Measurements from ENCODE around the gene PDLIM4.

The PDLIM4 gene

GRCh38 chr5:132319975-132320374 lies 62.5 kb downstream of the PDLIM4 start:
- H3K4me3 ChIP-seq (ENCODE audit: low read length) = no peak overlapping the region
- H3K9ac ChIP-seq (ENCODE audit: low read length) = no peak overlapping the region
- peaks cover 5% of the 10 kb centered on the region for H3K4me1 ChIP-seq (ENCODE audit: control insufficient read depth, insufficient read depth, low read length)
- no peaks in the 10 kb centered on the region for H3K9me3 ChIP-seq (ENCODE audit: control insufficient read depth, low read length)
- H3K27me3 ChIP-seq (ENCODE audit: control insufficient read depth, insufficient read depth, low read length) = no peaks in the 10 kb centered on the region
- no peaks in the 10 kb centered on the region for H3K36me3 ChIP-seq (ENCODE audit: control insufficient read depth, insufficient read depth, low read length)

DNA sequence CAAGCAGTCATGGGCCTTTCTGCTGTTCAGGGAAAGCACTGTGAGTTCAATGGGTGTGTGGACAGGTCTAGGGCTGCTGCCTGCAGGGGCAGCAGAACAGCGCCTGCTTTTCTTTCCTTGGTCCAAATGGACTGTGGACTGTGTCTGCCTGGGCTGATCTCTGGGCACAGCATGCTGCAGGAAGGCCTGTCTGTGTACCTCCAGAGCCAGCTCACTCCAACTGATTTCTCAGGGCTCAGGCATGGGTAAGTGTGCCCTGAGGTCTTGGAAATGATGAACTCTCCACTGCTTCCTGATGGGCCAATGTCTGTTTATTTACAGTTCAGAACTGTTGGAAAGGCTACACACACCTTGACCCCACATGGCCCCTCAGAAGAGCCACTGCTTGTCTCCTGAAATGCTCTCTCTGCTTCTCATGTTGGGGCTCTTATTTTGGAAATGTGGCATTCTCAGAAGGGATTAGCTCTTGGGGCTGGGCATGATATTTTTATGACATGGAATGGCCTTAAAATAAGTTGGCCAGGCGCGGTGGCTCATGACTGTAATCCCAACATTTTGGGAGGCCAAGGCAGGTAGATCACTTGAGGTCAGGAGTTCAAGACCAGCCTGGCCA lies 63.7 kb downstream of the PDLIM4 start:
- Histone ChIP-seq H3K27me3 (ENCODE audit: control insufficient read depth, insufficient read depth, low read length) (no peaks in the 10 kb centered on the region), H3K9me3 (ENCODE audit: control insufficient read depth, low read length) (no peaks in the 10 kb centered on the region), H3K9ac (ENCODE audit: low read length) (no peak overlapping the region), H3K4me1 (ENCODE audit: control insufficient read depth, insufficient read depth, low read length) (peaks cover 5% of the 10 kb centered on the region), H3K36me3 (ENCODE audit: control insufficient read depth, insufficient read depth, low read length) (no peaks in the 10 kb centered on the region), H3K4me3 (ENCODE audit: low read length) (no peak overlapping the region)

- no peak overlapping the region for H3K4me3 ChIP-seq (ENCODE audit: low read length)
- no peaks in the 10 kb centered on the region for H3K27me3 ChIP-seq (ENCODE audit: control insufficient read depth, insufficient read depth, low read length)
- no peak overlapping the region for H3K9ac ChIP-seq (ENCODE audit: low read length)
- H3K4me1 ChIP-seq (ENCODE audit: control insufficient read depth, insufficient read depth, low read length) = peaks cover 5% of the 10 kb centered on the region
- H3K9me3 ChIP-seq (ENCODE audit: control insufficient read depth, low read length) = no peaks in the 10 kb centered on the region
- H3K36me3 ChIP-seq (ENCODE audit: control insufficient read depth, insufficient read depth, low read length) = no peaks in the 10 kb centered on the region
Measured at GRCh38 chr5:132322266-132322665, 64.8 kb downstream of the PDLIM4 start.

Measured in mucosa of stomach (tissue), 1 donor.